WTC11 (cell line): ENCODE data around the gene KLHL40. TPM values are rescaled to one million over a fixed set of nuclear protein-coding genes. Genes with fewer than 3 reads are reported as not detected.

ENCODE experiments used
- ATAC-seq: fragments of 200-7000 bp; cut with Tn5 transposase; 2 replicates; pipeline ENCODE4 v1.10.0; 2021; ENCODE audit warnings: mild to moderate bottlenecking, moderate library complexity
- CTCF ChIA-PET: fragments of 300-600 bp; sonication (Branson Sonifier 250); formaldehyde crosslinking; loops from one replicate; lab custom pipeline; 2021; ENCODE audit warnings: antibody characterized with exemption; lab: Charles Lee
- POLR2A ChIA-PET: fragments of 350-600 bp; sonication (Branson Sonifier 250); formaldehyde crosslinking; loops from one replicate; lab custom pipeline; 2021; ENCODE audit warnings: antibody characterized with exemption; lab: Charles Lee
- DNase-seq: peaks from one replicate; pipeline ENCODE4 v3.0.0; 2021; ENCODE audit warnings: low spot score
- H3K27ac Mint-ChIP-seq: 2 replicates; pipeline ENCODE4 v1.8.0; 2021; ENCODE audit warnings: mixed read lengths
- H3K27me3 Mint-ChIP-seq: 2 replicates; pipeline ENCODE4 v1.8.0; 2021; ENCODE audit warnings: low read depth, mild to moderate bottlenecking, moderate library complexity, mixed read lengths
- H3K36me3 Mint-ChIP-seq: 2 replicates; pipeline ENCODE4 v1.8.0; 2021; ENCODE audit warnings: mixed read lengths
- H3K4me1 Mint-ChIP-seq: 2 replicates; pipeline ENCODE4 v1.8.0; 2022; ENCODE audit warnings: mixed read lengths
- H3K4me3 Mint-ChIP-seq: 2 replicates; pipeline ENCODE4 v1.8.0; 2021; ENCODE audit warnings: mild to moderate bottlenecking, moderate library complexity, mixed read lengths
- H3K9me3 Mint-ChIP-seq: 2 replicates; pipeline ENCODE4 v1.8.0; 2021; ENCODE audit warnings: mixed read lengths
- ATF1 ChIP-seq: sonication (generic); formaldehyde crosslinking; IDR thresholded peaks from 2 replicates; pipeline ENCODE4 v1.8.1; 2023; ENCODE audit warnings: mild to moderate bottlenecking, moderate library complexity, missing genetic modification reagents
- GABPB1 ChIP-seq: sonication (generic); formaldehyde crosslinking; IDR thresholded peaks from 2 replicates; pipeline ENCODE4 v1.8.1; 2023; ENCODE audit warnings: mild to moderate bottlenecking, missing genetic modification reagents
- JUN ChIP-seq: sonication (generic); formaldehyde crosslinking; IDR thresholded peaks from 2 replicates; pipeline ENCODE4 v1.8.0; 2023; ENCODE audit warnings: mild to moderate bottlenecking, missing genetic modification reagents
- KAT7 ChIP-seq: sonication (generic); formaldehyde crosslinking; IDR thresholded peaks from 2 replicates; pipeline ENCODE4 v1.8.1; 2023; ENCODE audit warnings: missing genetic modification reagents, mild to moderate bottlenecking, borderline replicate concordance
- NR1H2 ChIP-seq: sonication (generic); formaldehyde crosslinking; IDR thresholded peaks from 2 replicates; pipeline ENCODE4 v1.9.0; 2021; ENCODE audit warnings: mild to moderate bottlenecking, moderate library complexity, missing genetic modification reagents
- TEAD4 ChIP-seq: sonication (generic); formaldehyde crosslinking; IDR thresholded peaks from 2 replicates; pipeline ENCODE4 v1.8.0; 2022; ENCODE audit warnings: mild to moderate bottlenecking, missing genetic modification reagents
- ZNF317 ChIP-seq: sonication (generic); formaldehyde crosslinking; IDR thresholded peaks from 2 replicates; pipeline ENCODE4 v1.8.1; 2023; ENCODE audit warnings: low read depth, mild to moderate bottlenecking, moderate library complexity, missing genetic modification reagents, borderline replicate concordance
- total RNA-seq: library from RNA; stranded (reverse); gene quantifications from 3 replicates; pipeline ENCODE4 v1.2.3, GENCODE V29; 2021
- TF ChIP-seq, protein P1 (sequence below): fragments of 250-450 bp; sonication (Bioruptor Pico); IDR thresholded peaks from 2 replicates; pipeline ENCODE4 v2.1.2; 2022; ENCODE audit warnings: mild to moderate bottlenecking, moderate library complexity
- TF ChIP-seq, protein P2 (sequence below): sonication (generic); formaldehyde crosslinking; IDR thresholded peaks from 2 replicates; pipeline ENCODE4 v1.8.0; 2022; ENCODE audit warnings: missing genetic modification reagents
- TF ChIP-seq, protein P3 (sequence below): sonication (generic); formaldehyde crosslinking; IDR thresholded peaks from 2 replicates; pipeline ENCODE4 v1.8.1; 2023; ENCODE audit warnings: mild to moderate bottlenecking, missing genetic modification reagents
- TF ChIP-seq, protein P4 (sequence below): sonication (generic); formaldehyde crosslinking; IDR thresholded peaks from 2 replicates; pipeline ENCODE4 v1.8.0; 2022; ENCODE audit warnings: mild to moderate bottlenecking, missing genetic modification reagents
- TF ChIP-seq, protein P5 (sequence below): fragments of 250-450 bp; sonication (Bioruptor Pico); IDR thresholded peaks from 2 replicates; pipeline ENCODE4 v1.8.0; 2021; ENCODE audit warnings: mild to moderate bottlenecking

Gene KLHL40
- total RNA-seq, 1 experiment from 2014 or later = not detected

DNA sequence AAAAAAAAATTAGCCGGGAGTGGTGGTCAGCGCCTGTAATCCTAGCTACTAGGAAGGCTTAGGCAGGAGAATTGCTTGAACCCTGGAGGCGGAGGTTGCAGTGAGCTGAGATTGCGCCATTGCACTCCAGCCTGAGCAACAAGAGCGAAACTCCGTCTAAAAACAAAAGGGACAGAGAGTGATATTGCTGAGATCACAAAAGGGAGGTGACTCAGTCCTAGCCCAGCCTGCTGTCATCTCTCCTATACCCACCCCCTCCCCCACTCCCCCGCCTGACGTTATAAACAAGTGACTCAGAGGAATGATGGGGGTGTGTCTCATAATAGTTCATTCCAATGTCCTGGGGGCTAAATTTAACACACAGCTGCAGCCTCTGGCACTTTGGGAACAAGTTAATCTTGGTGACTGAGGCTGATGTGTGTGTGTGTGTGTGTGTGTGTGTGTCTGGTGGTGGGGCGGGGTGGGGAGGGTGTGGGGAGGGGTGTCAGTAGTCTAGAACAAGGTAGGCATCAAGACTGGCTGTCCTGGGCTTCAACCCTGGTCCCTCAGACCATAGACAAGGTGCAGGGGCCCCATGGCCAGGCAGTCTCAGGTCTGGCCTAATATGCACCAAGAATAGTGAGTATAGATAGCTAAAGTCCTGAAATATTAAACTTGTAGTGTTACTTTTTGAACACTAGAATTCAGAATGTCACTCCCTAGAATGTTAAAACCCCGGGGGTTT lies 1.3 kb upstream of the KLHL40 start:
- ChIA-PET POLR2A (no interaction called here), CTCF (interaction anchor here (0.7 to 1.2 kb wide), 4 partner anchors 15 to 148 kb away, joined by 3 to 4 read pairs (median 3); no protein-coding TSS in a partner anchor)
- no peaks in the 10 kb centered on the region for H3K36me3 Mint-ChIP-seq
- H3K4me1 Mint-ChIP-seq = peaks cover 7% of the 10 kb centered on the region
- no peaks in the 10 kb centered on the region; the same call in none of the 2 replicates for H3K27me3 Mint-ChIP-seq
- DNase-seq (no peak), ATAC-seq (no peak)
- 0 out of 2 replicates have a peak, but pooled peaks have one; percentile 24 for TF ChIP-seq GABPB1 (CRISPR knock-in tag)
- TF ChIP-seq, protein P1, sequence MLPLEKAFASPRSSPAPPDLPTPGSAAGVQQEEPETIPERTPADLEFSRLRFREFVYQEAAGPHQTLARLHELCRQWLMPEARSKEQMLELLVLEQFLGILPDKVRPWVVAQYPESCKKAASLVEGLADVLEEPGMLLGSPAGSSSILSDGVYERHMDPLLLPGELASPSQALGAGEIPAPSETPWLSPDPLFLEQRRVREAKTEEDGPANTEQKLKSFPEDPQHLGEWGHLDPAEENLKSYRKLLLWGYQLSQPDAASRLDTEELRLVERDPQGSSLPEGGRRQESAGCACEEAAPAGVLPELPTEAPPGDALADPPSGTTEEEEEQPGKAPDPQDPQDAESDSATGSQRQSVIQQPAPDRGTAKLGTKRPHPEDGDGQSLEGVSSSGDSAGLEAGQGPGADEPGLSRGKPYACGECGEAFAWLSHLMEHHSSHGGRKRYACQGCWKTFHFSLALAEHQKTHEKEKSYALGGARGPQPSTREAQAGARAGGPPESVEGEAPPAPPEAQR (CRISPR knock-in tag) = no peak
- H3K9me3 Mint-ChIP-seq = no peaks in the 10 kb centered on the region
- H3K4me3 Mint-ChIP-seq = no peak overlapping the region
- H3K27ac Mint-ChIP-seq = no peak overlapping the region

DNA sequence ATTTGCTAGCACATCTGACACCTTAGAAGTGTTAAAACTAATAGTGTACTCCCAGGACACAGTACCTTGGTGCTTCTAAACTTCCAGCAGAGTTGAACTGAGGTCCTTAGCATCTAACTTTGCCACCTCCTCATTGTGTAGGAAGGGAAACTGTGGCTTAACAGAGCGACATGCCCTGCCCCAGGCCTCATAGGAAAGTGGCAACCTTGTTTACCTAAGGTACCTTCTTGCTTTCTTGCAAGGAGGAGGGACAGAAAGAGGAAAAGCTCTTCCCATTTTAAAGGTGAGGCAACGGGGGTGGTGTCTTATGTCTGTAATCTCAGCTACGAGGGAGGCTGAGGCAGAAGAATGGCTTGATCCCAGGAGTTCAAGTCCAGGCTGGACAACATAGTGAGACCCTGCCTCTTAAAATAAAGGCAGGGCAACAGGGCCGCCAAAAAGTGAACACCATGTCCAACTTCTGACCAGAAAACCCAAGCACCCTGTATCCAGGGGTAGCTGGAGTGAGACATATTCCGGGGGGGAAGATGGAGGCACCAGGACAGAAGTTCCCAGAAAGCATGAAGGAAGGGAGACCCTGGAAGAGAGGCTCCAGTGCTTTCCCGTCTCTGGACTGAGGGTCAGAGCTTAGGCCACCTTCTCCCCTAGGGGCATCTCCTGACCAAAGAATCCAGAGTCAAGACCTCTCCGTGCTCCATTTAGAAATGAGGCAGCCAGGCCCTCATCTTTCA lies 540 bp upstream of the KLHL40 start:
- Mint-ChIP-seq H3K27me3 (no peaks in the 10 kb centered on the region; the same call in none of the 2 replicates), H3K36me3 (no peaks in the 10 kb centered on the region), H3K4me1 (peaks cover 15% of the 10 kb centered on the region), H3K27ac (no peak overlapping the region), H3K9me3 (no peaks in the 10 kb centered on the region), H3K4me3 (no peak overlapping the region)
- DNase-seq (no peak), ATAC-seq (no peak)
- TF ChIP-seq TEAD4 (CRISPR knock-in tag) (no peak), ATF1 (CRISPR knock-in tag) (no peak), ZNF317 (no peak), KAT7 (CRISPR knock-in tag) (no peak), JUN (CRISPR knock-in tag) (no peak), NR1H2 (CRISPR knock-in tag) (no peak)
- TF ChIP-seq, protein P2, sequence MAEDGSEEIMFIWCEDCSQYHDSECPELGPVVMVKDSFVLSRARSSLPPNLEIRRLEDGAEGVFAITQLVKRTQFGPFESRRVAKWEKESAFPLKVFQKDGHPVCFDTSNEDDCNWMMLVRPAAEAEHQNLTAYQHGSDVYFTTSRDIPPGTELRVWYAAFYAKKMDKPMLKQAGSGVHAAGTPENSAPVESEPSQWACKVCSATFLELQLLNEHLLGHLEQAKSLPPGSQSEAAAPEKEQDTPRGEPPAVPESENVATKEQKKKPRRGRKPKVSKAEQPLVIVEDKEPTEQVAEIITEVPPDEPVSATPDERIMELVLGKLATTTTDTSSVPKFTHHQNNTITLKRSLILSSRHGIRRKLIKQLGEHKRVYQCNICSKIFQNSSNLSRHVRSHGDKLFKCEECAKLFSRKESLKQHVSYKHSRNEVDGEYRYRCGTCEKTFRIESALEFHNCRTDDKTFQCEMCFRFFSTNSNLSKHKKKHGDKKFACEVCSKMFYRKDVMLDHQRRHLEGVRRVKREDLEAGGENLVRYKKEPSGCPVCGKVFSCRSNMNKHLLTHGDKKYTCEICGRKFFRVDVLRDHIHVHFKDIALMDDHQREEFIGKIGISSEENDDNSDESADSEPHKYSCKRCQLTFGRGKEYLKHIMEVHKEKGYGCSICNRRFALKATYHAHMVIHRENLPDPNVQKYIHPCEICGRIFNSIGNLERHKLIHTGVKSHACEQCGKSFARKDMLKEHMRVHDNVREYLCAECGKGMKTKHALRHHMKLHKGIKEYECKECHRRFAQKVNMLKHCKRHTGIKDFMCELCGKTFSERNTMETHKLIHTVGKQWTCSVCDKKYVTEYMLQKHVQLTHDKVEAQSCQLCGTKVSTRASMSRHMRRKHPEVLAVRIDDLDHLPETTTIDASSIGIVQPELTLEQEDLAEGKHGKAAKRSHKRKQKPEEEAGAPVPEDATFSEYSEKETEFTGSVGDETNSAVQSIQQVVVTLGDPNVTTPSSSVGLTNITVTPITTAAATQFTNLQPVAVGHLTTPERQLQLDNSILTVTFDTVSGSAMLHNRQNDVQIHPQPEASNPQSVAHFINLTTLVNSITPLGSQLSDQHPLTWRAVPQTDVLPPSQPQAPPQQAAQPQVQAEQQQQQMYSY = no peak
- TF ChIP-seq, protein P3, sequence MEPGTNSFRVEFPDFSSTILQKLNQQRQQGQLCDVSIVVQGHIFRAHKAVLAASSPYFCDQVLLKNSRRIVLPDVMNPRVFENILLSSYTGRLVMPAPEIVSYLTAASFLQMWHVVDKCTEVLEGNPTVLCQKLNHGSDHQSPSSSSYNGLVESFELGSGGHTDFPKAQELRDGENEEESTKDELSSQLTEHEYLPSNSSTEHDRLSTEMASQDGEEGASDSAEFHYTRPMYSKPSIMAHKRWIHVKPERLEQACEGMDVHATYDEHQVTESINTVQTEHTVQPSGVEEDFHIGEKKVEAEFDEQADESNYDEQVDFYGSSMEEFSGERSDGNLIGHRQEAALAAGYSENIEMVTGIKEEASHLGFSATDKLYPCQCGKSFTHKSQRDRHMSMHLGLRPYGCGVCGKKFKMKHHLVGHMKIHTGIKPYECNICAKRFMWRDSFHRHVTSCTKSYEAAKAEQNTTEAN (CRISPR knock-in tag) = no peak
- TF ChIP-seq, protein P4, sequence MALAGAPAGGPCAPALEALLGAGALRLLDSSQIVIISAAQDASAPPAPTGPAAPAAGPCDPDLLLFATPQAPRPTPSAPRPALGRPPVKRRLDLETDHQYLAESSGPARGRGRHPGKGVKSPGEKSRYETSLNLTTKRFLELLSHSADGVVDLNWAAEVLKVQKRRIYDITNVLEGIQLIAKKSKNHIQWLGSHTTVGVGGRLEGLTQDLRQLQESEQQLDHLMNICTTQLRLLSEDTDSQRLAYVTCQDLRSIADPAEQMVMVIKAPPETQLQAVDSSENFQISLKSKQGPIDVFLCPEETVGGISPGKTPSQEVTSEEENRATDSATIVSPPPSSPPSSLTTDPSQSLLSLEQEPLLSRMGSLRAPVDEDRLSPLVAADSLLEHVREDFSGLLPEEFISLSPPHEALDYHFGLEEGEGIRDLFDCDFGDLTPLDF (CRISPR knock-in tag) = no peak
- TF ChIP-seq, protein P5, sequence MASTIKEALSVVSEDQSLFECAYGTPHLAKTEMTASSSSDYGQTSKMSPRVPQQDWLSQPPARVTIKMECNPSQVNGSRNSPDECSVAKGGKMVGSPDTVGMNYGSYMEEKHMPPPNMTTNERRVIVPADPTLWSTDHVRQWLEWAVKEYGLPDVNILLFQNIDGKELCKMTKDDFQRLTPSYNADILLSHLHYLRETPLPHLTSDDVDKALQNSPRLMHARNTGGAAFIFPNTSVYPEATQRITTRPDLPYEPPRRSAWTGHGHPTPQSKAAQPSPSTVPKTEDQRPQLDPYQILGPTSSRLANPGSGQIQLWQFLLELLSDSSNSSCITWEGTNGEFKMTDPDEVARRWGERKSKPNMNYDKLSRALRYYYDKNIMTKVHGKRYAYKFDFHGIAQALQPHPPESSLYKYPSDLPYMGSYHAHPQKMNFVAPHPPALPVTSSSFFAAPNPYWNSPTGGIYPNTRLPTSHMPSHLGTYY = no peak
- ChIA-PET POLR2A (no interaction called here), CTCF (interaction anchor here (0.7 to 1.2 kb wide), 2 partner anchors 15 to 71 kb away, joined by 3 to 4 read pairs; no protein-coding TSS in a partner anchor)
